Measurements from ENCODE around the gene PALM. TPM values are rescaled to one million over a fixed set of nuclear protein-coding genes. Genes with fewer than 3 reads are reported as not detected.

PALM gene
- total RNA-seq, 1 experiment from 2014 or later, result 0.83 TPM

Other genes with a start within 250 kb of the PALM start
- 8.3 and 8.4 TPM in 2 replicates for gene SHC2, start 247.9 kb upstream of the PALM start, total RNA-seq (2022)
- gene MADCAM1, start 212.4 kb upstream of the PALM start, total RNA-seq (2022), result 0.34 and 0.47 TPM in 2 replicates
- 8.6 and 9.0 TPM in 2 replicates for gene TPGS1, start 201.4 kb upstream of the PALM start, total RNA-seq (2022)
- 46.1 and 50.6 TPM in 2 replicates for gene CDC34, start 177.2 kb upstream of the PALM start, total RNA-seq (2022)
- gene GZMM, start 164.9 kb upstream of the PALM start, total RNA-seq (2022), result 0.42 TPM in 1 of 2 replicates, not detected in the other
- gene BSG, start 136.3 kb upstream of the PALM start, total RNA-seq (2022), result 354 and 394 TPM in 2 replicates
- 0.09 and 0.32 TPM in 2 replicates for gene HCN2, start 119.1 kb upstream of the PALM start, total RNA-seq (2022)
- 51.4 and 57.5 TPM in 2 replicates for gene POLRMT, start 75.4 kb upstream of the PALM start, total RNA-seq (2022)
- gene FGF22, start 69.1 kb upstream of the PALM start, total RNA-seq (2022), result 0.24 and 0.39 TPM in 2 replicates
- 44.8 and 46.4 TPM in 2 replicates for gene RNF126, start 45.7 kb upstream of the PALM start, total RNA-seq (2022)
- gene FSTL3, start 32.5 kb upstream of the PALM start, total RNA-seq (2022), result 6.9 and 7.1 TPM in 2 replicates
- gene PRSS57, start 13.5 kb upstream of the PALM start, total RNA-seq (2022), result not detected in 2 replicates
- gene MISP, start 42.2 kb downstream of the PALM start, total RNA-seq (2022), result 73.9 and 90.5 TPM in 2 replicates
- 380 and 409 TPM in 2 replicates for gene PTBP1, start 88.5 kb downstream of the PALM start, total RNA-seq (2022)
- 0.27 TPM in 1 of 2 replicates, not detected in the other for gene PLPPR3, start 113.0 kb downstream of the PALM start, total RNA-seq (2022)
- not detected in 2 replicates for gene AZU1, start 118.9 kb downstream of the PALM start, total RNA-seq (2022)
- not detected in 2 replicates for gene PRTN3, start 132.1 kb downstream of the PALM start, total RNA-seq (2022)
- not detected in 2 replicates for gene ELANE, start 143.4 kb downstream of the PALM start, total RNA-seq (2022)
- 2.3 and 3.9 TPM in 2 replicates for gene CFD, start 150.7 kb downstream of the PALM start, total RNA-seq (2022)
- gene MED16, start 184.3 kb downstream of the PALM start, total RNA-seq (2022), result 21.4 and 22.4 TPM in 2 replicates
- gene RNU6-9, start 184.5 kb downstream of the PALM start, total RNA-seq (2022), result not detected in 2 replicates
- gene R3HDM4, start 204.3 kb downstream of the PALM start, total RNA-seq (2022), result 54.0 and 55.5 TPM in 2 replicates
- gene KISS1R, start 208.4 kb downstream of the PALM start, total RNA-seq (2022), result not detected in 2 replicates
- 0.85 and 1.6 TPM in 2 replicates for gene ARID3A, start 217.1 kb downstream of the PALM start, total RNA-seq (2022)

Measured in Calu3 (cell line).